NCI-H1694 treated with DMSO at 0.1 percent for 48 hours (cell line): ENCODE data around the gene INTU.
"Not testable (repeated sequence)": the region's sequence is repeated elsewhere in the genome, so short reads cannot be mapped to it uniquely, and the experiment has no call there.

Experiments
- DNase-seq: peaks from one replicate; lab custom pipeline; 2025; lab: John Stamatoyannopoulos, UW

Gene INTU

GRCh38 chr4:127632420-127633403 lies at the start of gene INTU:
TSS of gene INTU (plus strand) at chr4:127632957. CDS start at chr4:127633035, 78 bp downstream.
- peak; percentile 83 for DNase-seq

- DNase-seq = not testable (repeated sequence)
These were observed 46.3 kb upstream of the INTU start for GRCh38 chr4:127586496-127586895.

GRCh38 chr4:127586922-127587571 lies 45.7 kb upstream of the INTU start:
- DNase-seq = peak; percentile 43

GRCh38 chr4:127589153-127589552 lies 43.6 kb upstream of the INTU start:
- DNase-seq = not testable (repeated sequence)

GRCh38 chr4:127598656-127599055 lies 34.1 kb upstream of the INTU start:
- DNase-seq = no peak

- peak; percentile 20 for DNase-seq
These were observed 31.7 kb upstream of the INTU start for GRCh38 chr4:127601029-127601428.

GRCh38 chr4:127604949-127605709 lies 27.6 kb upstream of the INTU start:
- DNase-seq = peak; percentile 42

GRCh38 chr4:127606823-127607222 lies 25.9 kb upstream of the INTU start:
- no peak for DNase-seq

GRCh38 chr4:127609484-127609883 lies 23.3 kb upstream of the INTU start:
- no peak for DNase-seq

- DNase-seq = no peak
These were observed 22.3 kb upstream of the INTU start for GRCh38 chr4:127610488-127610887.

GRCh38 chr4:127616898-127617297 lies 15.9 kb upstream of the INTU start:
- no peak for DNase-seq

GRCh38 chr4:127618427-127618826 lies 14.3 kb upstream of the INTU start:
- DNase-seq = no peak

GRCh38 chr4:127622621-127622920 lies 10.2 kb upstream of the INTU start:
- no peak for DNase-seq

GRCh38 chr4:127622921-127623796 lies 9.6 kb upstream of the INTU start:
- DNase-seq = no peak

- DNase-seq = no peak
These were observed 9.0 kb upstream of the INTU start for GRCh38 chr4:127623797-127624083.

GRCh38 chr4:127624173-127624572 lies 8.6 kb upstream of the INTU start:
- DNase-seq = no peak

GRCh38 chr4:127629371-127629770 lies 3.4 kb upstream of the INTU start:
- no peak for DNase-seq

- no peak for DNase-seq
These were observed 2.6 kb upstream of the INTU start for GRCh38 chr4:127630152-127630551.

- no peak for DNase-seq
These were observed 1.3 kb upstream of the INTU start for GRCh38 chr4:127631420-127631819.

GRCh38 chr4:127634181-127634580 lies 1.4 kb downstream of the INTU start:
- no peak for DNase-seq

- DNase-seq = no peak
These were observed 8.8 kb downstream of the INTU start for GRCh38 chr4:127641524-127641923.

GRCh38 chr4:127642169-127642568 lies 9.4 kb downstream of the INTU start:
- no peak for DNase-seq
